ENCODE data around the gene FLII.
A peak's percentile ranks its signal among the peaks of the same experiment; 100 is the strongest.

FLII gene

GRCh38 chr17:18260332-18261145 lies 2.0 kb upstream of the FLII start, which contains the start of gene MIEF2:
Gene MIEF2 (plus strand): TSS chr17:18260662. CDS start chr17:18262721, 2,059 bp downstream.
- peak; percentile 87 for DNase-seq (ENCODE audit: low read depth)

- no peak for DNase-seq (ENCODE audit: low read depth)
These were observed 1.2 kb upstream of the FLII start for GRCh38 chr17:18259621-18260331.

- peak; percentile 34 for DNase-seq (ENCODE audit: low read depth)
These were observed 569 bp downstream of the FLII start for GRCh38 chr17:18257982-18258355.

- DNase-seq (ENCODE audit: low read depth), result no peak
These were observed 1.1 kb downstream of the FLII start for GRCh38 chr17:18257268-18257981.

- no peak for DNase-seq (ENCODE audit: low read depth)
These were observed 1.8 kb downstream of the FLII start for GRCh38 chr17:18256776-18257175.

GRCh38 chr17:18256351-18256750 lies 2.2 kb downstream of the FLII start:
- no peak for DNase-seq (ENCODE audit: low read depth)

- DNase-seq (ENCODE audit: low read depth), result no peak
These were observed 3.5 kb downstream of the FLII start for GRCh38 chr17:18254888-18255649.

GRCh38 chr17:18253947-18254821 lies 4.4 kb downstream of the FLII start:
- no peak for DNase-seq (ENCODE audit: low read depth)

- no peak for DNase-seq (ENCODE audit: low read depth)
These were observed 5.2 kb downstream of the FLII start for GRCh38 chr17:18253187-18253884.

- no peak for DNase-seq (ENCODE audit: low read depth)
These were observed 6.4 kb downstream of the FLII start for GRCh38 chr17:18252160-18252559.

- no peak for DNase-seq (ENCODE audit: low read depth)
These were observed 7.3 kb downstream of the FLII start for GRCh38 chr17:18251204-18251603.

GRCh38 chr17:18250708-18251107 lies 7.8 kb downstream of the FLII start:
- DNase-seq (ENCODE audit: low read depth), result no peak

- DNase-seq (ENCODE audit: low read depth), result no peak
These were observed 8.3 kb downstream of the FLII start for GRCh38 chr17:18250259-18250658.

- DNase-seq (ENCODE audit: low read depth), result no peak
These were observed 9.7 kb downstream of the FLII start for GRCh38 chr17:18248811-18249210.

GRCh38 chr17:18248300-18248731 lies 10.2 kb downstream of the FLII start:
- peak; percentile 52 for DNase-seq (ENCODE audit: low read depth)

- no peak for DNase-seq (ENCODE audit: low read depth)
These were observed 10.9 kb downstream of the FLII start for GRCh38 chr17:18247613-18248001.

GRCh38 chr17:18246880-18247612 lies 11.5 kb downstream of the FLII start:
- DNase-seq (ENCODE audit: low read depth), result peak; percentile 41

- DNase-seq (ENCODE audit: low read depth), result no peak
These were observed 12.3 kb downstream of the FLII start for GRCh38 chr17:18246109-18246725.

All from fibroblast of the conjunctiva (primary cell).